HL-60 (cell line): ENCODE data around the gene TMEM144.
A peak's percentile ranks its signal among the peaks of the same experiment; 100 is the strongest.

Experiments
- DNase-seq, 2 experiments: peaks; one replicate each; pipeline ENCODE4 v3.0.0-alpha.2; 2010 to 2020; ENCODE audit warnings: low read depth in 1 of 2, low spot score in 1 of 2
- H3K27ac ChIP-seq: fragments of 250-450 bp; sonication (Bioruptor Pico); replicated peaks from 2 replicates; pipeline ENCODE4 v1.5.1; 2020; ENCODE audit warnings: mild to moderate bottlenecking, moderate library complexity
- H3K27me3 ChIP-seq: fragments of 250-450 bp; sonication (Bioruptor Pico); 2 replicates; pipeline ENCODE4 v1.5.1; 2021; ENCODE audit warnings: mild to moderate bottlenecking, moderate library complexity; ENCODE audit not compliant: insufficient read depth, poor library complexity, severe bottlenecking
- H3K4me3 ChIP-seq: replicated peaks from 2 replicates; pipeline ENCODE4 v1.5.1; 2011; ENCODE audit warnings: mild to moderate bottlenecking, control low read depth, low read length; ENCODE audit not compliant: insufficient read depth
- GABPA ChIP-seq: IDR thresholded peaks from 2 replicates; pipeline ENCODE4 v1.6.1; 2012; ENCODE audit warnings: low read depth
- POLR2AphosphoS5 ChIP-seq: IDR thresholded peaks from 2 replicates; pipeline ENCODE4 v1.6.1; 2012; ENCODE audit warnings: low read depth
- SPI1 ChIP-seq: IDR thresholded peaks from 2 replicates; pipeline ENCODE4 v1.6.1; 2012; ENCODE audit warnings: low read depth, mild to moderate bottlenecking, borderline replicate concordance
- long read RNA-seq: library from polyadenylated mRNA; unstranded; transcript quantifications from one replicate; pipeline ENCODE4 v2.0.0, GENCODE V29; 2020
- TF ChIP-seq, protein P1 (sequence below): IDR thresholded peaks from 2 replicates; pipeline ENCODE4 v1.6.1; 2012; ENCODE audit warnings: low read depth; ENCODE audit not compliant: insufficient replicate concordance
- TF ChIP-seq, protein P2 (sequence below): IDR thresholded peaks from one replicate; pipeline ENCODE4 v1.5.1; 2011; ENCODE audit warnings: low read length, control low read depth, inconsistent platforms; ENCODE audit not compliant: insufficient read depth

Gene TMEM144
- long read RNA-seq, transcript TMEM144-201 (13 exons, 3,442 nt), result major isoform, 42 of 61 reads
- long read RNA-seq, partial matches to known transcripts, result 1 of 61 reads
- long read RNA-seq, other reads (novel, unspliced or antisense), result 15 of 61 reads

- TF ChIP-seq GABPA (no peak), SPI1 (no peak; the same call in 1 of the 2 replicates), POLR2AphosphoS5 (peak; percentile 71)
- TF ChIP-seq, protein P1, sequence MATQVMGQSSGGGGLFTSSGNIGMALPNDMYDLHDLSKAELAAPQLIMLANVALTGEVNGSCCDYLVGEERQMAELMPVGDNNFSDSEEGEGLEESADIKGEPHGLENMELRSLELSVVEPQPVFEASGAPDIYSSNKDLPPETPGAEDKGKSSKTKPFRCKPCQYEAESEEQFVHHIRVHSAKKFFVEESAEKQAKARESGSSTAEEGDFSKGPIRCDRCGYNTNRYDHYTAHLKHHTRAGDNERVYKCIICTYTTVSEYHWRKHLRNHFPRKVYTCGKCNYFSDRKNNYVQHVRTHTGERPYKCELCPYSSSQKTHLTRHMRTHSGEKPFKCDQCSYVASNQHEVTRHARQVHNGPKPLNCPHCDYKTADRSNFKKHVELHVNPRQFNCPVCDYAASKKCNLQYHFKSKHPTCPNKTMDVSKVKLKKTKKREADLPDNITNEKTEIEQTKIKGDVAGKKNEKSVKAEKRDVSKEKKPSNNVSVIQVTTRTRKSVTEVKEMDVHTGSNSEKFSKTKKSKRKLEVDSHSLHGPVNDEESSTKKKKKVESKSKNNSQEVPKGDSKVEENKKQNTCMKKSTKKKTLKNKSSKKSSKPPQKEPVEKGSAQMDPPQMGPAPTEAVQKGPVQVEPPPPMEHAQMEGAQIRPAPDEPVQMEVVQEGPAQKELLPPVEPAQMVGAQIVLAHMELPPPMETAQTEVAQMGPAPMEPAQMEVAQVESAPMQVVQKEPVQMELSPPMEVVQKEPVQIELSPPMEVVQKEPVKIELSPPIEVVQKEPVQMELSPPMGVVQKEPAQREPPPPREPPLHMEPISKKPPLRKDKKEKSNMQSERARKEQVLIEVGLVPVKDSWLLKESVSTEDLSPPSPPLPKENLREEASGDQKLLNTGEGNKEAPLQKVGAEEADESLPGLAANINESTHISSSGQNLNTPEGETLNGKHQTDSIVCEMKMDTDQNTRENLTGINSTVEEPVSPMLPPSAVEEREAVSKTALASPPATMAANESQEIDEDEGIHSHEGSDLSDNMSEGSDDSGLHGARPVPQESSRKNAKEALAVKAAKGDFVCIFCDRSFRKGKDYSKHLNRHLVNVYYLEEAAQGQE, result no peak
- TF ChIP-seq, protein P2, sequence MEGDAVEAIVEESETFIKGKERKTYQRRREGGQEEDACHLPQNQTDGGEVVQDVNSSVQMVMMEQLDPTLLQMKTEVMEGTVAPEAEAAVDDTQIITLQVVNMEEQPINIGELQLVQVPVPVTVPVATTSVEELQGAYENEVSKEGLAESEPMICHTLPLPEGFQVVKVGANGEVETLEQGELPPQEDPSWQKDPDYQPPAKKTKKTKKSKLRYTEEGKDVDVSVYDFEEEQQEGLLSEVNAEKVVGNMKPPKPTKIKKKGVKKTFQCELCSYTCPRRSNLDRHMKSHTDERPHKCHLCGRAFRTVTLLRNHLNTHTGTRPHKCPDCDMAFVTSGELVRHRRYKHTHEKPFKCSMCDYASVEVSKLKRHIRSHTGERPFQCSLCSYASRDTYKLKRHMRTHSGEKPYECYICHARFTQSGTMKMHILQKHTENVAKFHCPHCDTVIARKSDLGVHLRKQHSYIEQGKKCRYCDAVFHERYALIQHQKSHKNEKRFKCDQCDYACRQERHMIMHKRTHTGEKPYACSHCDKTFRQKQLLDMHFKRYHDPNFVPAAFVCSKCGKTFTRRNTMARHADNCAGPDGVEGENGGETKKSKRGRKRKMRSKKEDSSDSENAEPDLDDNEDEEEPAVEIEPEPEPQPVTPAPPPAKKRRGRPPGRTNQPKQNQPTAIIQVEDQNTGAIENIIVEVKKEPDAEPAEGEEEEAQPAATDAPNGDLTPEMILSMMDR, result no peak
- peak; percentile 62 to 87 for DNase-seq
- H3K27me3 ChIP-seq, result no peaks in the 10 kb centered on the region
- H3K27ac ChIP-seq, result peak within 1 kb of the TSS; percentile 81
- H3K4me3 ChIP-seq, result peak within 1 kb of the TSS; percentile 44
Observed at GRCh38 chr4:158209825-158210807, at the start of gene TMEM144. Gene TMEM144, plus strand, starts transcription at chr4:158210486. Its CDS starts 2,182 bp downstream, at chr4:158212668.

- Histone ChIP-seq H3K4me3 (no peak overlapping the region), H3K27ac (no peak overlapping the region), H3K27me3 (no peaks in the 10 kb centered on the region)
- TF ChIP-seq SPI1, result peak; percentile 40; the same call in 1 of the 2 replicates
- TF ChIP-seq GABPA, result no peak
- DNase-seq, result peak in 1 of 2 experiments; percentile 32
Observed at GRCh38 chr4:158161551-158162354, 48.5 kb upstream of the TMEM144 start.

DNA sequence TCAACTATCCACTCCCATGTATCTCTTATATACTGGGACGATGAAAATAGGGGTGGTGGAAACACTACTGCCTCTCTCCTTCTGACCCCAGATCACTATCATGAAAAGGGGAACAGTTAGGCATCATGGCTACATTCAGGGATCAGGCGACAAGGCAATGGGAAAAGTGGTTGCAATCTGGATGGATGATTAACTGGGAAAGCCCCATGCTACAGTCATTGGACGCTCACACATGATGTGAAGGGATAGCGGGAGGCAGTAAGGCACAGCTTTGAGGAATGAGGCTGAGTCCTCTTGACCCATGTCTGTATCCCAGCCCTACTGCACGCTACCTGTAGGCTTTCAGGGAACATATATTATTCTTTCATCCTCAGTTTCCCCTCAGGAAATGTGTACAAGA is 47.7 kb upstream of the TMEM144 start:
- no peak overlapping the region for H3K4me3 ChIP-seq
- H3K27me3 ChIP-seq, result no peaks in the 10 kb centered on the region
- no peak overlapping the region for H3K27ac ChIP-seq
- DNase-seq, result no peak
- TF ChIP-seq, protein P1, result no peak
- TF ChIP-seq, protein P2, result no peak
- TF ChIP-seq GABPA (no peak), POLR2AphosphoS5 (no peak)
